ENCODE measurements around the gene GABRP. TPM values are rescaled to one million over a fixed set of nuclear protein-coding genes. Genes with fewer than 3 reads are reported as not detected.

GABRP gene
- polyA plus RNA-seq, 1 of the 3 experiments (the other 2 are of a cell fraction), result 0.03 TPM

GRCh38 chr5:170739446-170739845 lies 44.1 kb upstream of the GABRP start:
- Histone ChIP-seq H3K4me1 (ENCODE audit: control insufficient read depth in 1 of 2, insufficient read depth in 2 of 2, low read depth in 1 of 2, low read length in 1 of 2) (peaks cover 0 to 7% of the 10 kb centered on the region in 2 experiments; a peak in 1 of 4 replicates), H3K79me2 (ENCODE audit: insufficient read depth) (no peaks in the 10 kb centered on the region), H3K9me3 (no peaks in the 10 kb centered on the region), H3K4me2 (no peak overlapping the region), H2AFZ (ENCODE audit: low read depth) (no peak overlapping the region), H3K27ac (ENCODE audit: low read depth in 2 of 2, low read length in 1 of 2) (no peak overlapping the region), H3F3A (replicated peaks; ENCODE audit: insufficient read depth) (no peaks in the 10 kb centered on the region), H3K9me2 (no peaks in the 10 kb centered on the region), H3K9ac (no peak overlapping the region), H3K27me3 (ENCODE audit: insufficient read depth) (no peaks in the 10 kb centered on the region), H3K36me3 (replicated peaks in 1 of 2; ENCODE audit: control insufficient read depth in 1 of 2, insufficient read depth in 2 of 2, low read length in 1 of 2) (no peaks in the 10 kb centered on the region), H3K4me3 (ENCODE audit: low read depth in 2 of 2, low read length in 1 of 2) (no peak overlapping the region), H4K20me1 (ENCODE audit: insufficient read depth) (no peaks in the 10 kb centered on the region)
- WGBS (ENCODE audit: low lambda C conversion rate), result 70% methylated on average over 4 of the region's 4 CpGs
- ChIA-PET CTCF (interaction anchor here (1.0 to 14.2 kb wide), 2 partner anchors 50 to 101 kb away, joined by 5 to 511 read pairs; partner anchors contain the start of gene GABRP), POLR2A (no interaction called here)
- no peak for TF ChIP-seq FOSL2 (IDR thresholded peaks at IDR 0.05; ENCODE audit: borderline replicate concordance, low read depth)
- no peak for TF ChIP-seq CTCF (IDR thresholded peaks at IDR 0.05)
- TF ChIP-seq POLR2AphosphoS5 (IDR thresholded peaks at IDR 0.05; ENCODE audit: low read depth, low read length), result no peak
- no peak for TF ChIP-seq NRF1 (IDR thresholded peaks at IDR 0.05; ENCODE audit: low read depth, low read length)
- DNase-seq, result no peak

GRCh38 chr5:170740551-170741205 lies 42.8 kb upstream of the GABRP start:
- H3K9me3 ChIP-seq, result no peaks in the 10 kb centered on the region
- no peak overlapping the region for H3K9ac ChIP-seq
- H3K27ac ChIP-seq (ENCODE audit: low read depth in 2 of 2, low read length in 1 of 2), result no peak overlapping the region
- no peaks in the 10 kb centered on the region for H3F3A ChIP-seq (replicated peaks; ENCODE audit: insufficient read depth)
- no peaks in the 10 kb centered on the region for H3K9me2 ChIP-seq
- no peaks in the 10 kb centered on the region for H4K20me1 ChIP-seq (ENCODE audit: insufficient read depth)
- peaks cover 0 to 17% of the 10 kb centered on the region in 2 experiments; a peak in 1 of 4 replicates for H3K4me1 ChIP-seq (ENCODE audit: control insufficient read depth in 1 of 2, insufficient read depth in 2 of 2, low read depth in 1 of 2, low read length in 1 of 2)
- no peaks in the 10 kb centered on the region for H3K79me2 ChIP-seq (ENCODE audit: insufficient read depth)
- H3K36me3 ChIP-seq (replicated peaks in 1 of 2; ENCODE audit: control insufficient read depth in 1 of 2, insufficient read depth in 2 of 2, low read length in 1 of 2), result no peaks in the 10 kb centered on the region
- no peak overlapping the region for H3K4me3 ChIP-seq (ENCODE audit: low read depth in 2 of 2, low read length in 1 of 2)
- H2AFZ ChIP-seq (ENCODE audit: low read depth), result no peak overlapping the region
- ChIA-PET CTCF (interaction anchor here (0.7 to 14.2 kb wide), 3 partner anchors 49 to 599 kb away, joined by 3 to 511 read pairs (median 3); partner anchors contain the start of gene GABRP), POLR2A (interaction anchor here (0.6 kb wide), 1 partner anchor 1192 kb away, joined by 5 read pairs; no protein-coding TSS in a partner anchor)
- no peak for DNase-seq
- TF ChIP-seq NFIC (IDR thresholded peaks at IDR 0.05; ENCODE audit: borderline replicate concordance), result no peak
- H3K4me2 ChIP-seq, result no peak overlapping the region
- no peaks in the 10 kb centered on the region for H3K27me3 ChIP-seq (ENCODE audit: insufficient read depth)
- WGBS (ENCODE audit: low lambda C conversion rate), result 60% methylated on average over 3 of the region's 3 CpGs

GRCh38 chr5:170741801-170742200 lies 41.7 kb upstream of the GABRP start:
- Histone ChIP-seq H3K9me3 (no peaks in the 10 kb centered on the region), H3K4me1 (ENCODE audit: control insufficient read depth in 1 of 2, insufficient read depth in 2 of 2, low read depth in 1 of 2, low read length in 1 of 2) (peaks cover 0 to 28% of the 10 kb centered on the region in 2 experiments; a peak in 2 of 4 replicates), H3K27me3 (ENCODE audit: insufficient read depth) (no peaks in the 10 kb centered on the region), H3K36me3 (replicated peaks in 1 of 2; ENCODE audit: control insufficient read depth in 1 of 2, insufficient read depth in 2 of 2, low read length in 1 of 2) (no peaks in the 10 kb centered on the region), H3F3A (replicated peaks; ENCODE audit: insufficient read depth) (no peaks in the 10 kb centered on the region), H2AFZ (ENCODE audit: low read depth) (no peak overlapping the region), H3K79me2 (ENCODE audit: insufficient read depth) (no peaks in the 10 kb centered on the region), H3K9ac (no peak overlapping the region), H4K20me1 (ENCODE audit: insufficient read depth) (no peaks in the 10 kb centered on the region), H3K4me3 (ENCODE audit: low read depth in 2 of 2, low read length in 1 of 2) (no peak overlapping the region), H3K27ac (ENCODE audit: low read depth in 2 of 2, low read length in 1 of 2) (no peak overlapping the region), H3K4me2 (no peak overlapping the region), H3K9me2 (no peaks in the 10 kb centered on the region)
- 55% methylated on average over 8 of the region's 8 CpGs for WGBS (ENCODE audit: low lambda C conversion rate)
- no peak for DNase-seq
- ChIA-PET POLR2A (no interaction called here), CTCF (interaction anchor here (0.5 to 14.2 kb wide), 3 partner anchors 48 to 750 kb away, joined by 3 to 511 read pairs (median 3); partner anchors contain the start of gene GABRP)
- TF ChIP-seq RAD21 (IDR thresholded peaks at IDR 0.05; ENCODE audit: low read length), result no peak
- TF ChIP-seq CTCF (IDR thresholded peaks at IDR 0.05), result no peak
- TF ChIP-seq RXRA (IDR thresholded peaks at IDR 0.05; ENCODE audit: borderline replicate concordance, low read depth), result no peak
- no peak for TF ChIP-seq MEF2A (IDR thresholded peaks at IDR 0.05; ENCODE audit: borderline replicate concordance, low read depth)
- TF ChIP-seq GATA2 (CRISPR knock-in tag; IDR thresholded peaks at IDR 0.05), result no peak
- no peak for TF ChIP-seq POLR2AphosphoS5 (IDR thresholded peaks at IDR 0.05; ENCODE audit: low read depth, low read length)
- TF ChIP-seq RCOR1 (IDR thresholded peaks at IDR 0.05; ENCODE audit: low read length), result no peak
- TF ChIP-seq NRF1 (IDR thresholded peaks at IDR 0.05; ENCODE audit: low read depth, low read length), result no peak
- no peak for TF ChIP-seq CHD2 (IDR thresholded peaks at IDR 0.05; ENCODE audit: low read length, partially characterized antibody)
- TF ChIP-seq PBX3 (IDR thresholded peaks at IDR 0.05), result no peak
- TF ChIP-seq IRF3 (IDR thresholded peaks at IDR 0.05; ENCODE audit: low read depth, low read length), result no peak

All from SK-N-SH (cell line).